Liver (tissue), 9 donors: ENCODE results near the gene ARHGAP10. TPM values are rescaled to one million over a fixed set of nuclear protein-coding genes. Genes with fewer than 3 reads are reported as not detected.

Experiments used
- DNase-seq: peaks from one replicate; pipeline ENCODE4 v3.0.0-alpha.2; 2017; ENCODE audit warnings: low spot score
- H3K27ac ChIP-seq, 2 donors: one replicate each; pipeline ENCODE4 v1.7.0; 2013; ENCODE audit warnings: inconsistent platforms in 2 of 2, low read length in 2 of 2, control low read depth in 1 of 2, low read depth in 1 of 2, mild to moderate bottlenecking in 1 of 2
- H3K27me3 ChIP-seq, 4 donors: one replicate each; pipeline versions ENCODE4 v1.6.1 to v1.7.0; 2013; ENCODE audit warnings: low read length in 3 of 4, inconsistent platforms in 1 of 4, mild to moderate bottlenecking in 1 of 4, moderate library complexity in 1 of 4; ENCODE audit not compliant: control insufficient read depth in 4 of 4, insufficient read depth in 4 of 4
- H3K36me3 ChIP-seq, 4 donors: one replicate each; pipeline versions ENCODE4 v1.6.1 to v1.7.0; 2013; ENCODE audit warnings: low read length in 3 of 4, mild to moderate bottlenecking in 3 of 4, low read depth in 1 of 4, moderate library complexity in 1 of 4; ENCODE audit not compliant: control insufficient read depth in 4 of 4, insufficient read depth in 3 of 4
- H3K4me1 ChIP-seq, 4 donors: one replicate each; pipeline versions ENCODE4 v1.6.1 to v1.7.0; 2013; ENCODE audit warnings: low read length in 3 of 4, mild to moderate bottlenecking in 3 of 4, moderate library complexity in 1 of 4; ENCODE audit not compliant: control insufficient read depth in 4 of 4, insufficient read depth in 4 of 4
- H3K4me3 ChIP-seq, 3 donors: one replicate each; pipeline versions ENCODE4 v1.6.1 to v1.7.0; 2013; ENCODE audit warnings: low read length in 3 of 3, control low read depth in 1 of 3, low read depth in 1 of 3, mild to moderate bottlenecking in 1 of 3
- H3K9ac ChIP-seq, 2 donors: one replicate each; pipeline ENCODE4 v1.7.0; 2013; ENCODE audit warnings: low read length in 2 of 2, mild to moderate bottlenecking in 2 of 2, moderate library complexity in 2 of 2, control low read depth in 1 of 2, low read depth in 1 of 2
- H3K9me3 ChIP-seq, 4 donors: one replicate each; pipeline versions ENCODE4 v1.6.1 to v1.7.0; 2013; ENCODE audit warnings: low read length in 3 of 4; ENCODE audit not compliant: control insufficient read depth in 4 of 4
- EGR1 ChIP-seq, 2 donors: IDR thresholded peaks; 2 replicates each; pipeline ENCODE4 v1.6.1; 2016 to 2018; ENCODE audit warnings: antibody characterized with exemption in 2 of 2, low read depth in 2 of 2
- FOXA1 ChIP-seq: IDR thresholded peaks from 2 replicates; pipeline ENCODE4 v1.6.1; 2016; ENCODE audit warnings: antibody characterized with exemption
- FOXA2 ChIP-seq: IDR thresholded peaks from 2 replicates; pipeline ENCODE4 v1.6.1; 2016; ENCODE audit warnings: antibody characterized with exemption
- GABPA ChIP-seq, 2 donors: IDR thresholded peaks in 1 of 2; conservative IDR thresholded peaks in 1 of 2; 2 replicates each; pipeline ENCODE4 v1.6.1; 2016; ENCODE audit warnings: antibody characterized with exemption in 2 of 2, mild to moderate bottlenecking in 1 of 2, moderate library complexity in 1 of 2
- HNF4A ChIP-seq, 2 donors: conservative IDR thresholded peaks; 2 replicates each; pipeline ENCODE4 v1.6.1; 2016; ENCODE audit warnings: antibody characterized with exemption in 2 of 2, mild to moderate bottlenecking in 2 of 2
- HNF4G ChIP-seq: IDR thresholded peaks from 2 replicates; pipeline ENCODE4 v1.6.1; 2016; ENCODE audit warnings: antibody characterized with exemption
- NR2F2 ChIP-seq: IDR thresholded peaks from 2 replicates; pipeline ENCODE4 v1.6.1; 2016; ENCODE audit warnings: antibody characterized with exemption
- RAD21 ChIP-seq, 2 donors: IDR thresholded peaks; 2 replicates each; pipeline ENCODE4 v1.6.1; 2016; ENCODE audit warnings: antibody characterized with exemption in 2 of 2, mild to moderate bottlenecking in 2 of 2
- SP1 ChIP-seq: IDR thresholded peaks from 2 replicates; pipeline ENCODE4 v1.6.1; 2018; ENCODE audit warnings: antibody characterized with exemption, mild to moderate bottlenecking
- TAF1 ChIP-seq: conservative IDR thresholded peaks from 2 replicates; pipeline ENCODE4 v1.6.1; 2016; ENCODE audit warnings: antibody characterized with exemption, mild to moderate bottlenecking
- YY1 ChIP-seq: IDR thresholded peaks from 2 replicates; pipeline ENCODE4 v1.6.1; 2016; ENCODE audit warnings: antibody characterized with exemption, mild to moderate bottlenecking
- WGBS: extraction: QIAGEN DNeasy Blood & Tissue Kit; methylation state at CpG from one replicate; pipeline ENCODE4 v1.1.7; 2013; 5-methylcytosine and 5-hydroxymethylcytosine counted together
- polyA plus RNA-seq, 2 donors: library from polyadenylated mRNA; stranded (reverse) in 1 of 2; unstranded in 1 of 2; fragments of 200-250 nt in 1 of 2; fragments of >200 nt in 1 of 2; fragmentation: Nextera tagmentation in 1 of 2; extraction: Ambion mirVana in 1 of 2; gene quantifications; one replicate each; pipeline versions ENCODE4 v1.2.1 to v1.2.3, GENCODE V29; 2013 to 2015
- total RNA-seq, 2 donors: library from RNA; depleted of rRNA; stranded (reverse); fragments of >200 nt; gene quantifications; one replicate each; pipeline ENCODE4 v1.2.3, GENCODE V29; 2014
- TF ChIP-seq, protein P1 (sequence below): IDR thresholded peaks from 2 replicates; pipeline ENCODE4 v1.6.1; 2016; ENCODE audit warnings: antibody characterized with exemption
- TF ChIP-seq, protein P2 (sequence below): IDR thresholded peaks from 2 replicates; pipeline ENCODE4 v1.6.1; 2016; ENCODE audit warnings: antibody characterized with exemption
- TF ChIP-seq, protein P3 (sequence below): IDR thresholded peaks from 2 replicates; pipeline ENCODE4 v1.6.1; 2016; ENCODE audit warnings: antibody characterized with exemption
- TF ChIP-seq, protein P4 (sequence below): fragments of 150-350 bp; IDR thresholded peaks from 2 replicates; pipeline ENCODE4 v1.5.1; 2017; ENCODE audit warnings: improper control_type of control experiment, low read depth, low read length; ENCODE audit not compliant: missing input control
- donor health status: healthy.
- donor health status: healthy.
- donor health status: healthy.
- donor health status: healthy.
- donor health status: healthy.

Gene ARHGAP10
- total and polyA plus RNA-seq, 4 donors: 1.5 to 13.0 (median 4.3) TPM

DNA sequence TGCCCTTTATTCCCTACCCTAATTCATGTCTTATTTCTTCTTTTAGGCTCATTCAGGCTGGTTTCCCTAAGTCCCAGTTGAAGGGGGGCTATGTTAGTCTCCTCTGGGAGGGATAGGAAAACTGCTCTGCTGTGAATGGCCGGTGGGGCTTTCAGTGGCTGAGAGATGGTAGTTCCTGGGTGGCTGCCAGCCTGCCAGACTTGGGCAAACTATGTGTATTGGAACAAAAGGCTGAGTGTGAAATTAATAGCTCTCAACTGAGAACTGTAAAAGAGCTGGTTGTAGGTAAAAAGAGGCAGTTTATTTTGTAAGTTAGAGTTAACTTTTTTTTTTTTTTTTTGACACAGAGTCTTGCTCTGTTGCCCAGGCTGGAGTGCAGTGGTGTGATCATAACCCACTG, 28.8 kb downstream of the ARHGAP10 start:
- H3K9ac ChIP-seq: no peak overlapping the region
- TF ChIP-seq HNF4G: no peak
- no peak for TF ChIP-seq EGR1 (IDR thresholded peaks at IDR 0.05; ENCODE audit: low read depth in 2 of 2)
- TF ChIP-seq, protein P1, sequence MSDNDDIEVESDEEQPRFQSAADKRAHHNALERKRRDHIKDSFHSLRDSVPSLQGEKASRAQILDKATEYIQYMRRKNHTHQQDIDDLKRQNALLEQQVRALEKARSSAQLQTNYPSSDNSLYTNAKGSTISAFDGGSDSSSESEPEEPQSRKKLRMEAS: no peak
- TF ChIP-seq, protein P2, sequence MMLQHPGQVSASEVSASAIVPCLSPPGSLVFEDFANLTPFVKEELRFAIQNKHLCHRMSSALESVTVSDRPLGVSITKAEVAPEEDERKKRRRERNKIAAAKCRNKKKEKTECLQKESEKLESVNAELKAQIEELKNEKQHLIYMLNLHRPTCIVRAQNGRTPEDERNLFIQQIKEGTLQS: no peak
- TF ChIP-seq, protein P3, sequence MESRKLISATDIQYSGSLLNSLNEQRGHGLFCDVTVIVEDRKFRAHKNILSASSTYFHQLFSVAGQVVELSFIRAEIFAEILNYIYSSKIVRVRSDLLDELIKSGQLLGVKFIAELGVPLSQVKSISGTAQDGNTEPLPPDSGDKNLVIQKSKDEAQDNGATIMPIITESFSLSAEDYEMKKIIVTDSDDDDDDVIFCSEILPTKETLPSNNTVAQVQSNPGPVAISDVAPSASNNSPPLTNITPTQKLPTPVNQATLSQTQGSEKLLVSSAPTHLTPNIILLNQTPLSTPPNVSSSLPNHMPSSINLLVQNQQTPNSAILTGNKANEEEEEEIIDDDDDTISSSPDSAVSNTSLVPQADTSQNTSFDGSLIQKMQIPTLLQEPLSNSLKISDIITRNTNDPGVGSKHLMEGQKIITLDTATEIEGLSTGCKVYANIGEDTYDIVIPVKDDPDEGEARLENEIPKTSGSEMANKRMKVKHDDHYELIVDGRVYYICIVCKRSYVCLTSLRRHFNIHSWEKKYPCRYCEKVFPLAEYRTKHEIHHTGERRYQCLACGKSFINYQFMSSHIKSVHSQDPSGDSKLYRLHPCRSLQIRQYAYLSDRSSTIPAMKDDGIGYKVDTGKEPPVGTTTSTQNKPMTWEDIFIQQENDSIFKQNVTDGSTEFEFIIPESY: no peak
- TF ChIP-seq RAD21 (IDR thresholded peaks at IDR 0.05): no peak
- TF ChIP-seq TAF1: no peak
- no peak for TF ChIP-seq FOXA2
- no peaks in the 10 kb centered on the region for H3K9me3 ChIP-seq
- 77% methylated on average over 1 of the region's 1 CpG for WGBS
- DNase-seq: no peak
- no peaks in the 10 kb centered on the region for H3K27me3 ChIP-seq
- no peaks in the 10 kb centered on the region for H3K4me1 ChIP-seq
- no peak overlapping the region for H3K4me3 ChIP-seq
- H3K36me3 ChIP-seq: no peaks in the 10 kb centered on the region
- no peak overlapping the region for H3K27ac ChIP-seq

DNA sequence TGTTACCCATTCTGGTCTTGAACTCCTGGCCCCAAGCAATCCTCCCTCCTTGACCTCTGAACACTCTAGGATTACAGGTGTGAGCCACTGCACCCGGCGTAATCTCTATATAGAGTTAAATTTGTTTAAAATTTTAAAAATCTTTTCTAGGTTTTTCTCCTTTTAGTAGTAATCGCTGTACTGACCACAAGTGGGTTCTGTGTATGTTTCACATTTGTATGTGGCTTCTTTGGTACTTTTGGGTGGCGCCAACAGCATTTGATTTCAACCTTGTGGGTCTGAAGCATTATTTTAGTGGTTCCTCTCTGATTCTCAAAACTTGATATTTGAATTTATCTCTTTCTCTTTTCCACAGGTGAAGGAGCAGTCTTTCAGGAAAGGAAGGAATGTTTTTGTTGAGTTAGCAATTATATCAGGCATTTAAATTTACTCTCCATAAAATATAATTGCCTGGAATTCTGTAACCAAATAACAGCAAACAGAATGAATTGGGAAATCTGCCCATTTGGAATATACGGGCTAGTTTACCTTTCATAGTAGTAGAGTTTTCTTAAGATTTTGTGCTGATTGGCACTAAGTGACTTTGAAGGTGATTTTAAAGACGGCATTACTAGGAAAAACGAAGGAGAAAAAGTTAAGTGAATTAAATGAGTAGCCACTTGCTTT, 29.5 kb downstream of the ARHGAP10 start:
- H3K36me3 ChIP-seq: no peaks in the 10 kb centered on the region
- no peak overlapping the region for H3K4me3 ChIP-seq
- H3K27me3 ChIP-seq: no peaks in the 10 kb centered on the region
- 86% methylated on average over 7 of the region's 7 CpGs for WGBS
- DNase-seq: no peak
- H3K4me1 ChIP-seq: no peaks in the 10 kb centered on the region
- H3K9me3 ChIP-seq: no peaks in the 10 kb centered on the region
- no peak overlapping the region for H3K9ac ChIP-seq
- no peak overlapping the region for H3K27ac ChIP-seq
- no peak for TF ChIP-seq RAD21 (IDR thresholded peaks at IDR 0.05)
- no peak for TF ChIP-seq FOXA1
- TF ChIP-seq, protein P3: no peak
- TF ChIP-seq NR2F2: no peak
- TF ChIP-seq TAF1: no peak
- TF ChIP-seq, protein P1: no peak
- TF ChIP-seq FOXA2: no peak

DNA sequence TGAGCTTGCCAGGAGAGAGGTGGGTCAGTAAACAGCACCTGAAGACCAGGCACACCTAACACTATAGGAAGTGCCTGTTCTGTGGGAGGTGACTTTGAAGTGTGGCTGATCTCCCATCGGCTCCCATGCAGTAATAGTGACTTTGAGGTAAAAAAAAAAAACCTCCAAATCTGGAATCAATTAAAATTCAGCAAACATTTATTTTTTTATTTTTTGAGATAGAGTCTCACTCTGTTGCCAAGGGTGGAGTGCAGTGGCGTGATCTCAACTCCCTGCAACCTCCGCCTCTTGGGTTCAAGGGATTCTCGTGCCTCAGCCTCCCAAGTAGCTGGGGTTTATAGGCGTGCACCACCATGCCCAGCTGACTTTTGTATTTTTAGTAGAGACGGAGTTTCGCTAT, 32.4 kb downstream of the ARHGAP10 start:
- Histone ChIP-seq H3K9me3 (no peaks in the 10 kb centered on the region), H3K4me3 (no peak overlapping the region), H3K27me3 (no peaks in the 10 kb centered on the region), H3K36me3 (no peaks in the 10 kb centered on the region), H3K4me1 (peaks cover 0 to 1% (median 0%) of the 10 kb centered on the region in 4 donors), H3K9ac (no peak overlapping the region), H3K27ac (no peak overlapping the region)
- 82% methylated on average over 7 of the region's 7 CpGs for WGBS
- no peak for DNase-seq
- no peak for TF ChIP-seq HNF4G
- TF ChIP-seq, protein P4, sequence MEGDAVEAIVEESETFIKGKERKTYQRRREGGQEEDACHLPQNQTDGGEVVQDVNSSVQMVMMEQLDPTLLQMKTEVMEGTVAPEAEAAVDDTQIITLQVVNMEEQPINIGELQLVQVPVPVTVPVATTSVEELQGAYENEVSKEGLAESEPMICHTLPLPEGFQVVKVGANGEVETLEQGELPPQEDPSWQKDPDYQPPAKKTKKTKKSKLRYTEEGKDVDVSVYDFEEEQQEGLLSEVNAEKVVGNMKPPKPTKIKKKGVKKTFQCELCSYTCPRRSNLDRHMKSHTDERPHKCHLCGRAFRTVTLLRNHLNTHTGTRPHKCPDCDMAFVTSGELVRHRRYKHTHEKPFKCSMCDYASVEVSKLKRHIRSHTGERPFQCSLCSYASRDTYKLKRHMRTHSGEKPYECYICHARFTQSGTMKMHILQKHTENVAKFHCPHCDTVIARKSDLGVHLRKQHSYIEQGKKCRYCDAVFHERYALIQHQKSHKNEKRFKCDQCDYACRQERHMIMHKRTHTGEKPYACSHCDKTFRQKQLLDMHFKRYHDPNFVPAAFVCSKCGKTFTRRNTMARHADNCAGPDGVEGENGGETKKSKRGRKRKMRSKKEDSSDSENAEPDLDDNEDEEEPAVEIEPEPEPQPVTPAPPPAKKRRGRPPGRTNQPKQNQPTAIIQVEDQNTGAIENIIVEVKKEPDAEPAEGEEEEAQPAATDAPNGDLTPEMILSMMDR: no peak
- TF ChIP-seq, protein P3: no peak
- TF ChIP-seq FOXA1: no peak
- TF ChIP-seq RAD21 (IDR thresholded peaks at IDR 0.05): no peak
- TF ChIP-seq, protein P1: no peak
- TF ChIP-seq SP1: no peak
- no peak for TF ChIP-seq NR2F2
- TF ChIP-seq YY1: no peak
- no peak for TF ChIP-seq EGR1 (IDR thresholded peaks at IDR 0.05; ENCODE audit: low read depth in 2 of 2)
- TF ChIP-seq HNF4A (conservative IDR thresholded peaks at IDR 0.05): no peak
- TF ChIP-seq TAF1: no peak
- no peak for TF ChIP-seq GABPA (IDR thresholded peaks at IDR 0.05 in 1 of 2, conservative IDR thresholded peaks at IDR 0.05 in 1 of 2)
- no peak for TF ChIP-seq FOXA2
